LNCaP clone FGC (cell line): ENCODE data around the gene CNPPD1.

Experiments
- DNase-seq: peaks from one replicate; pipeline ENCODE4 v3.0.0-alpha.2; 2011; ENCODE audit warnings: low read depth
- H3K4me3 ChIP-seq: 2 replicates; pipeline ENCODE4 v1.5.1; 2011; ENCODE audit warnings: mild to moderate bottlenecking, low read depth, low read length, control low read depth
- TF ChIP-seq, protein P1 (sequence below): IDR thresholded peaks from 2 replicates; pipeline ENCODE4 v1.5.1; 2012; ENCODE audit warnings: mild to moderate bottlenecking; ENCODE audit not compliant: control insufficient read depth, insufficient read depth; ENCODE audit errors: extremely low read depth

CNPPD1 gene

DNA sequence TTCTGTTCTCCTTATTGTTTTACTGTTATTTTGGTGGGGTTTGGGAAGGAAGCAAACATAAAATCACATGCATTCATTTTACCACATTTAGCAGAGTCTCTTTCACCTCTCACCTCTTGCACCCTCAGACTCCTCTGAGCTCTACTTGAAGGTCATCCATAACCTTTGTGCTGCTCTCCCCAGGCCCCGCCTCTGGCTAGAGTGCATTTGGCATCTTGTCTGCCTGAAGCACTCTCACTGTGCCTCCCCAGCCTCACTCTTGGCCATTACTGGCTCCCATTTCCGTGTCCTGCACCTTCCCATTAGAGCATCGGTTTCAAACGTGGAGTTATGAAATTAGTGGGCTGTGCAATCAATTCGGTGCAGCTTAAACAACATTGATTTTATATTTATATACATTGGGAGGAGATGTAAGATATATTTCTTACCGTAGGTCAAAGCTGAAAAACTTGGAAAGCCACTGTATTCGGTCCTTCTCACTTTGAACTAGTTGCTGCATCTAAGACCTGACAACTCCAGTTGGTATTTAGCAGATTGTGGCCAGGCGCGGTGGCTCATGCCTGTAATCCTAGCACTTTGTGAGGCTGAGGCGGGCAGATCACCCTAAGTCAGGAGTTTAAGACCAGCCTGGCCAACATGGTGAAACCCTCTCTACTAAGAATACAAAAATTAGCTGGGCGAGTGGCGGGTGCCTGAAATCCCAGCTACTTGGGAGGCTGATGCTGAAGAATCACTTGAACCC, 22.9 kb upstream of the CNPPD1 start:
- DNase-seq, result no peak
- TF ChIP-seq, protein P1, sequence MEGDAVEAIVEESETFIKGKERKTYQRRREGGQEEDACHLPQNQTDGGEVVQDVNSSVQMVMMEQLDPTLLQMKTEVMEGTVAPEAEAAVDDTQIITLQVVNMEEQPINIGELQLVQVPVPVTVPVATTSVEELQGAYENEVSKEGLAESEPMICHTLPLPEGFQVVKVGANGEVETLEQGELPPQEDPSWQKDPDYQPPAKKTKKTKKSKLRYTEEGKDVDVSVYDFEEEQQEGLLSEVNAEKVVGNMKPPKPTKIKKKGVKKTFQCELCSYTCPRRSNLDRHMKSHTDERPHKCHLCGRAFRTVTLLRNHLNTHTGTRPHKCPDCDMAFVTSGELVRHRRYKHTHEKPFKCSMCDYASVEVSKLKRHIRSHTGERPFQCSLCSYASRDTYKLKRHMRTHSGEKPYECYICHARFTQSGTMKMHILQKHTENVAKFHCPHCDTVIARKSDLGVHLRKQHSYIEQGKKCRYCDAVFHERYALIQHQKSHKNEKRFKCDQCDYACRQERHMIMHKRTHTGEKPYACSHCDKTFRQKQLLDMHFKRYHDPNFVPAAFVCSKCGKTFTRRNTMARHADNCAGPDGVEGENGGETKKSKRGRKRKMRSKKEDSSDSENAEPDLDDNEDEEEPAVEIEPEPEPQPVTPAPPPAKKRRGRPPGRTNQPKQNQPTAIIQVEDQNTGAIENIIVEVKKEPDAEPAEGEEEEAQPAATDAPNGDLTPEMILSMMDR, result no peak
- H3K4me3 ChIP-seq, result no peak overlapping the region

DNA sequence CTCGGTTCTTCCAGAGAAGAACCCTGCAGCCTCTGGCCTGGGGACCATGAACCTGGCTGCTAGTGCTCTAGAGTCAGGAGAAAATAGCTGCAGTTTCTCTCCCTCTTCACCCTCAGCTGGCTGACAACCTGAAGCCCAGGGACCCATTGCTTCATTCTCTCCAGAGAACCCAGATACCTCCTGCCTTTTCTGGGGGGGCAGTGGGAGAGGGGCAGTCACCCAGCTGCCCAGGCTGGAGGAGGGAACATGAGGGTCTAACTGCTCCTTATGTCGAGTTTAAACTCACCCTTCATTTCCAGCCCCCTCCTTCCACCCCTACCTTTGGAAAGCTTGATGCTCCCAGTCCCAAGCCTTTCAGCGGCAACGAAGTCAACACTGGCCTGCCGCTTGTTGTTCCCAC, 22.2 kb upstream of the CNPPD1 start:
- TF ChIP-seq, protein P1, result no peak
- no peak overlapping the region for H3K4me3 ChIP-seq
- no peak for DNase-seq

DNA sequence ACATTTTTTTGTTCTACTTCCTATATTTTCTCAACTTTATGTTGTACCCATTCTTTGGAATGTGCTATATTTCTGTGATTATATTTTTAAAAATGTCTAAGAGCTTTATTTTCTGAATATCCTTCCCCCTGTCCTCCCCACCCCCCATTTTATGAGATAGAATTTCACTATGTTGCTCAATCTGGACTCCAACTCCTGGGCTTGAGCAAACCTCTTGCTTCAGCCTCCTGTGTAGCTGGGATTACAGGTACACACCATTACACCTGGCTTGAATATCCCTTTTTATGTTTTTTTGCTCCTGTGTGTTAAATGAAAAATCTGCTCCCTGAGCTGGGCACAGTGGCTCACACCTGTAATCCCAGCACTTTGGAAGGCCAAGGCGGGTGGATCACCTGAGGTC, 20.7 kb upstream of the CNPPD1 start:
- TF ChIP-seq, protein P1, result no peak
- DNase-seq, result no peak
- no peak overlapping the region for H3K4me3 ChIP-seq

DNA sequence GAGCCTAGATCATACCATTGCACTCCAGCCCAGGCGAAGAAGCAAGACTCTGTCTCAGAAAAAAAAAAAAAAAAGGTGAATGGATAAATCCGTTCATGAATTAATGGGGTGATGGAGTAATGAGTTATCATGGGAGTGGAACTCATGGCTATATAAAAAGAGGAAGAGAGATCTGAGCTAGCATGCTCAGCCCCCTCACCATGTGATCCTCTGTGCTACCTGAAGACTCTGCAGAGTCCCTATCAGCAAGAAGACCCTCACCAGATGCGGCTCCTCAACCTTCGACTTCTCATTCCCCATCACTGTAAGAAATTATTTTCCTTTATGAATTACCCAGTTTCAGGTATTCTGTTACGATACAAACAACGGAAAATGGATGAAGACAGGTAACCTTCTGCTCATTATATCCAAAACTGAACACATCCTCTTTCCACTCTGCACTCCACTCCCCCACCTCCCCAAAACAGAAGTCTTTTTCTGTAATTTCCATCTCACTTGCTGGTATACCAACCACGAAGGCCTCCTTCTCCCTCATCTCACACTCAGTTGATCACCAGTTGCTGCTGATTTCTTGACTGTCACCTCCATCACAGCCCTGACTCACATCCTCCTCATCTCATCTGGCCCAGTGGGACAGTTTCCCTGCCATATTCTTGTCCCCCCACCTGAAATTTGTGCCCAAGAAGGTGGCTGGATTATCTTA, 10.2 kb upstream of the CNPPD1 start:
- TF ChIP-seq, protein P1, result no peak
- no peak for DNase-seq
- H3K4me3 ChIP-seq, result no peak overlapping the region

DNA sequence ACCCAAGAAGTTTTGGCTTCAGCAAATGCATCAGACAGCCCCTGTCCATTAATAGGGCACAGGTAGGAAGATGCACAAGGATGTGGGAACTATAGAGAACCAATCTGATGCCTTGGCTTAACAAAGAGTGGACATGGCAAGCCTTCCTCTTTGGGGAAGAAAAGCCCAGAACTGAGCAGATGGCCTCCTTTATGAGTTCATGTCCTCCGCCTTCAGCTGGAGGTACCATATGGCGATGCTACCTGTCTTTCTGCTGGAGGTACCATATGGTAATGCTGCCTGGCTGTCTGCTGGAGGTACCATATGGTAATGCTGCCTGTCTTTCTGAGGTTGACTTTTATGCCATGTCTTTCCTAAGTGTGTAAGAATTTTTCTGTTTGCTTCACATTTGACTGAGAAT, 7.4 kb upstream of the CNPPD1 start:
- no peak for DNase-seq
- H3K4me3 ChIP-seq, result no peak overlapping the region
- TF ChIP-seq, protein P1, result no peak

DNA sequence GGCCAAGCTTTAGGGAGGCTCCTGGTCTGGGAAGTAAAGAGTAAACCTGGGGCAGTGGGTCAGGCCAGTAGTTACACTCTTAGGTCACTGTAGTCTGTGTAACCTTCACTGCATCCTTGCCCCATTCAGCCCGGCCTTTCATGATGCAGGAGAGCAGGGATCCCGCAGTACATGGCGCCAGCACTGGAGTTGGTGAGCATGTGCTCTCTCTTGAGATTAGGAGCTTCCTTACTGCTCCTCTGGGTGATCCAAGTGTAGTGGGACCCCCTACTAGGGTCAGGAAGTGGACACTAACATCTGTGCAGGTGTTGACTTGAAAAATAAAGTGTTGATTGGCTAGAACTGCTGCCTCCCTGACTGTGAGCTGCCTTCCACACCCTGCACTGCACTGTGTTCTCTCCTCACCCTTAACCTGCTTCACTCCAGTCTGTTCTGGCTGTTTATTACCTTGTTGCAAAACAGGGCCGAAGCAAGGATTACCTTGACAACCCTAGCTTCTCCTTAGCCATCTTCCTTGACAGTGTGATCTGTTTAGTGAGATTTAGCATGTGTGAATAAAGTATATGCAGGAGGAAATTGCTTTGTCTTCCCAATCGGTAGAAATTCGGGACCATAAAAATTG, 6.5 kb upstream of the CNPPD1 start:
- TF ChIP-seq, protein P1, result no peak
- no peak overlapping the region for H3K4me3 ChIP-seq
- no peak for DNase-seq
